Measurements from ENCODE around the gene RPS6KA2. TPM values are rescaled to one million over a fixed set of nuclear protein-coding genes. Genes with fewer than 3 reads are reported as not detected.

The RPS6KA2 gene
- total RNA-seq, 3 donors from 2014 or later: 8.6 to 21.3 (median 18.7) TPM

DNA sequence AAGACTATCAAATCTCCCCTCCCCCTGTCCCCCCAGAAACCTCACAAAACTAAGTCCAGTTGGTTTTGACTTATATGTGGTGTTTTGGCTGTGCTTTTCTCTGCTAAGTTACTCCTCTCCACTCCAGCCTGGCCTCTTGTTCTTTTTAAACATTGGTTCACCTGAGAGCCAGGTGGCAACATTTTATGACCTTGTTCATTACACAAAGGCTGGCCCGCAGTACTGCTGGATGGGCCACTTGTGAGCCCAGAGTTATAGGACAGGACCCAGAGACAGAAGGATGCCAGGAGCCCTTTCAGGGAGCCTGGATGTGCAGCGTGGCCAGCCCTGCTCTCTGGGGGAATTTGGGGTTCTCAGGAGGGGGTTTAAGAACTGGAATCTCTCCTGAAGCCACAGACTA, 130.6 kb downstream of the RPS6KA2 start:
- H3K36me3 ChIP-seq (ENCODE audit: low read depth): no peaks in the 10 kb centered on the region
- H3K4me3 ChIP-seq: no peak overlapping the region
- H3K9me3 ChIP-seq: no peaks in the 10 kb centered on the region
- TF ChIP-seq, protein P1, sequence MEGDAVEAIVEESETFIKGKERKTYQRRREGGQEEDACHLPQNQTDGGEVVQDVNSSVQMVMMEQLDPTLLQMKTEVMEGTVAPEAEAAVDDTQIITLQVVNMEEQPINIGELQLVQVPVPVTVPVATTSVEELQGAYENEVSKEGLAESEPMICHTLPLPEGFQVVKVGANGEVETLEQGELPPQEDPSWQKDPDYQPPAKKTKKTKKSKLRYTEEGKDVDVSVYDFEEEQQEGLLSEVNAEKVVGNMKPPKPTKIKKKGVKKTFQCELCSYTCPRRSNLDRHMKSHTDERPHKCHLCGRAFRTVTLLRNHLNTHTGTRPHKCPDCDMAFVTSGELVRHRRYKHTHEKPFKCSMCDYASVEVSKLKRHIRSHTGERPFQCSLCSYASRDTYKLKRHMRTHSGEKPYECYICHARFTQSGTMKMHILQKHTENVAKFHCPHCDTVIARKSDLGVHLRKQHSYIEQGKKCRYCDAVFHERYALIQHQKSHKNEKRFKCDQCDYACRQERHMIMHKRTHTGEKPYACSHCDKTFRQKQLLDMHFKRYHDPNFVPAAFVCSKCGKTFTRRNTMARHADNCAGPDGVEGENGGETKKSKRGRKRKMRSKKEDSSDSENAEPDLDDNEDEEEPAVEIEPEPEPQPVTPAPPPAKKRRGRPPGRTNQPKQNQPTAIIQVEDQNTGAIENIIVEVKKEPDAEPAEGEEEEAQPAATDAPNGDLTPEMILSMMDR (IDR thresholded peaks at IDR 0.05): no peak
- intact Hi-C loops (cut with DNase I, micrococcal nuclease): no loop called here
- H3K4me1 ChIP-seq (ENCODE audit: low read depth): no peaks in the 10 kb centered on the region
- ATAC-seq (peak; percentile 64), DNase-seq (peak in 1 of 3 donors; percentile 20)

DNA sequence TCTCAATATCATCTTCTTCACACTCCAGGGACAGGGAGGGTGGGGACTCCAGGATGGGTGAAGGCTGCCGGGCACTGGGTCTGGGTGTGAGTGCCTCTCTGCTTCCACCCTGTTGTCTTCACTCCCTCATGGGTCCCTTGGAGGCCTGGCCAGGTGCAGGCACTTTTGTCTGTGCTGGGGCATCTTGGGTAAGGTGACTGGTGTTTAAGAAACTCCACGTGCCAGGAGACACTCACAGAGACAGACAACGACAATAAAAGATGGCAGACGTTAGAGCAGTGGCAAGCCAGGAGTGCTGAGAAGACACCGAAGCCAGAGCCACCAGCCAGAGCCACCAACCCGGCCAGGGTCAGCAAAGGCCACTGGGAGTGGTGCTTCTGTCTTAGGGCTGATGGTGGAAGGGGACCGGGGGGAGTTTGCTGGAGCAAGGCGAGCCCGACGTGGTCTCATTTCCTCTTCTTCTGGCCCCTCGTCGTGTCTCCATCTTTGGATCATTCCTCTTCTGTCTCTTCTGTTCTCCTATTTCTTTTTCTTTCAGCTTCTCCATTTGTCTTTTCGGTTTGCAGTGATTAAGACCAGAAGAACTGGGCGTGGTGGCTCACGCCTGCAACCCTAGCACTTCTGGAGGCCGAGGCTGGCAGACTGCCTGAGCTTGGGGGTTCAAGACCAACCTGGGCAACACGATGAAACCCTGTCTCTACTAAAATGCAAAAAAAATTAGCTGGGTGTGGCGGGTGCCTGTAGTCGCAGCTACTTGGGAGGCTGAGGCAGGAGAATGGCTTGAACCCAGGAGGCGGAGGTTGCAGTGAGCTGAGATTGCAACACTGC, 131.3 kb downstream of the RPS6KA2 start:
- Histone ChIP-seq H3K4me3 (no peak overlapping the region), H3K4me1 (ENCODE audit: low read depth) (no peaks in the 10 kb centered on the region), H3K36me3 (ENCODE audit: low read depth) (no peaks in the 10 kb centered on the region), H3K9me3 (no peaks in the 10 kb centered on the region)
- DNase-seq (no peak), ATAC-seq (no peak)
- TF ChIP-seq, protein P1 (IDR thresholded peaks at IDR 0.05): no peak
- intact Hi-C loops (cut with DNase I, micrococcal nuclease): no loop called here

DNA sequence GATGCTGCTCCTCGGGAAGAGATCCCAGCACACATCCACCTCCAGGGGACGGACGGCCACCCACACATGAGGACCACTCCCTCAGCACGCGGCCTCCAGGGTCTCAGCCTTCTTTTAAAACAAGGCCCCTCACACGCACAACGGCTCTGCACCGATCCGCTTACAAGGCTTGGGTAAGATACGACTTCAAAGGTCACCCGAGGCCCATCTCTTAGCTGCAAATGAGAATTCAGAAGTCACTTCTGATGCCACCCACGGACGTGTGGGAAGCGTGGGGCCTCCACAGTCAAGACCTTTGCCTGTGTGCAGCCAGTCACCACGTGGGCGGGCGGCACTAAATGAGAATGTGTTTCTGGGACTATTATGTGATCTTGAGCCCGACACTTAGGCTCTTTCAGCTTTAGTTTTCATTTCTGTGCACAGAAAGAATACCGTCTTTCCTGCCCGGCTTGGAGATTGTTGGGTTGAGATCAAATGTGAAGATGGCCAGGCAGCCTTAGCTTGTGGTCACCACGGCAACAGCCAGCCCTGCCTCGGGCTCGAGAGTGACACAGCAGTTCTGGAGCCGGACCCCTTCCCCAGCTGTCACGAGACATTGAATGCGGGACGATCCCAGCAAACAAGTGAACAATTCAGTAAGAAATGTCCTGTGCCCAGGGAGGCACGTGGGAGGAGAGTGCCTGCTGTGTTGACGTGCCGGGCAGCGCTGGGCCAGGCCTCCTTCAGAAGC, 132.1 kb downstream of the RPS6KA2 start:
- no peaks in the 10 kb centered on the region for H3K4me1 ChIP-seq (ENCODE audit: low read depth)
- intact Hi-C loops (cut with DNase I, micrococcal nuclease): no loop called here
- TF ChIP-seq, protein P1 (IDR thresholded peaks at IDR 0.05): no peak
- no peaks in the 10 kb centered on the region for H3K36me3 ChIP-seq (ENCODE audit: low read depth)
- no peak overlapping the region for H3K4me3 ChIP-seq
- H3K9me3 ChIP-seq: no peaks in the 10 kb centered on the region
- ATAC-seq (no peak), DNase-seq (no peak)

DNA sequence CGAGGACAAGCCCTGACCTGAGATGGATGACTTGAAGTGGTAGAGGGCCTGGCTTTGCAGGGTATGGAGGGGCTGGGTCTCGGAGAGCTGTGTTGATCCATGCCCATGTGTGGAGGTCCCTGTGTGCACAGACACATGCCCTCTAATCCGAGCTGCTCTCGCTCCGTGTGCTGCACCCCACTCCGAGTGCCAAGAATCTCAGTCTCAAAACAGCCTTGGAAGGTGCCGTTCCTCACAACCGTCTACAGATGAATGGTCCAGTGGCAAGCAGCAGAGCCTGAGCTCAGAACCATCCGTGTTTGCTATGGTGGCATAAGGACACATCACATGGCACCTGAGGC, 133.0 kb downstream of the RPS6KA2 start:
- TF ChIP-seq, protein P1 (IDR thresholded peaks at IDR 0.05): no peak
- no peaks in the 10 kb centered on the region for H3K4me1 ChIP-seq (ENCODE audit: low read depth)
- H3K9me3 ChIP-seq: no peaks in the 10 kb centered on the region
- H3K36me3 ChIP-seq (ENCODE audit: low read depth): no peaks in the 10 kb centered on the region
- H3K4me3 ChIP-seq: no peak overlapping the region
- no peak for ATAC-seq
- no peak for DNase-seq
- intact Hi-C loops (cut with DNase I, micrococcal nuclease): no loop called here

GRCh38 chr6:166493427-166494100, 133.5 kb downstream of the RPS6KA2 start:
- no peak for DNase-seq
- Histone ChIP-seq H3K9me3 (no peaks in the 10 kb centered on the region), H3K4me1 (ENCODE audit: low read depth) (no peaks in the 10 kb centered on the region), H3K36me3 (ENCODE audit: low read depth) (no peaks in the 10 kb centered on the region), H3K4me3 (no peak overlapping the region)
- ATAC-seq: no peak
- intact Hi-C loops (cut with DNase I, micrococcal nuclease): no loop called here
- TF ChIP-seq, protein P1 (IDR thresholded peaks at IDR 0.05): no peak

Measured in mucosa of descending colon (tissue), 3 donors.